ENCODE measurements around the gene IFNL1.

IFNL1 gene

DNA sequence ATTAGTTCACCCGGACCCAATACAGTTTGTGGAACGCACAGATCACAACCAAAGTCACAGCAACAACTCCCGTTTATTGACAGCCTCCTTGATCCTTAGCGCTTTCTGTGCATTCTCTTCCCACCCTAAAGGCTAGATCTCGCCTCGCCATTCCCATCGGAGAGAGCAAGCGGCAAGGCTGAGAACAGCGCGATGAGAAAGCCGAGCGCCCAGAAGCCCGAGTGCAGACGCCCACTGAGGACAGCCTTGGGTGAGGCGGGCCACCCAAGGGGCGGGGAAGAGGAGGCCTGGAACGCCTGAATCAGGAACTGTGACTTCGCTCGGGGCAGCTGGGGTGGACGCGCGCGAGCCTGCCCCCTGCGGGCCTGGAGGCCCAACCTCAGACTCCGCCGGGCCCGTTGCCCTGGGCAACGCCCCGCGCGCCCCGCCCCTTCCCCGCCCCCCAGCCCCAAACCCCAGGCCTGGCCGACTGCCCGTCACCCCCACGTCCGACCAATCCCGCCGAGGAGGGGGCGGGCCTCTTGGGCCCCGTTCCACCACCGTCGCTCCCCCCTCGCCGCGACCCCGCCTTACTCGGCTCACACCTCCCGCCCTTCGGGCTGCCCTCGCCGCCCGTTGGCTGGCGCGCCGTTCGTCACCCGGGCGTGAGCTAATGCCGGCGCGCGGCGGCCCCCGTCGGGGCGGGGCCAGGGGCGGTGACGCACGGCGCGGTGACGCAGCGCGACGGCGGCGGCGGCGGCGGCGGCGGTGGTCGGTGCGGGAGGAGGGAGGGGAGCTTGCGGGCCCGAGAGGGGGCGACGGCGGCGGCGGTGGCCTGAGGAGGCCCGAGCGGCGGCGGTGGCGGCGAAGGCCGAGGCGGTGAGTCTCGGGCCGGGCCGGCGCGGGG, 45.8 kb downstream of the IFNL1 start, which contains the start of gene SAMD4B:
SAMD4B (plus strand) TSS at position 703 of the 886 bp plus-strand sequence. CDS start 14,473 bp downstream, outside the sequence.
- Histone ChIP-seq H3K27ac (ENCODE audit: low read length) (peak within 1 kb of the TSS; percentile 48), H3K9me3 (replicated peaks; ENCODE audit: insufficient read depth, low read length) (no peaks in the 10 kb centered on the region), H3K36me3 (replicated peaks; ENCODE audit: insufficient read depth, low read length) (no peaks in the 10 kb centered on the region), H4K20me1 (ENCODE audit: insufficient read depth, low read length) (no peaks in the 10 kb centered on the region), H3K9me2 (replicated peaks; ENCODE audit: insufficient read depth, low read length) (no peaks in the 10 kb centered on the region), H3K4me3 (ENCODE audit: low read length) (peak within 1 kb of the TSS; percentile 90), H3K79me2 (ENCODE audit: low read length) (peaks cover 55% of the 10 kb centered on the region), H2AFZ (ENCODE audit: low read length) (peak within 1 kb of the TSS; percentile 92), H3K4me1 (ENCODE audit: low read length) (peaks cover 12% of the 10 kb centered on the region), H3K27me3 (replicated peaks; ENCODE audit: insufficient read depth, low read length) (no peaks in the 10 kb centered on the region), H3K9ac (ENCODE audit: low read length) (peak within 1 kb of the TSS; percentile 93), H3K4me2 (ENCODE audit: low read depth, low read length) (peak within 1 kb of the TSS; percentile 99), H3F3A (ENCODE audit: insufficient read depth, low read length) (no peaks in the 10 kb centered on the region)
- peak; percentile 98 for DNase-seq
- TF ChIP-seq EZH2 (optimal IDR thresholded peaks at IDR 0.05; ENCODE audit: low read depth, low read length) (no peak), CTCF (IDR thresholded peaks at IDR 0.05; ENCODE audit: low read length) (peak; percentile 52), EZH2phosphoT487 (IDR thresholded peaks at IDR 0.05; ENCODE audit: low read length) (no peak)

DNA sequence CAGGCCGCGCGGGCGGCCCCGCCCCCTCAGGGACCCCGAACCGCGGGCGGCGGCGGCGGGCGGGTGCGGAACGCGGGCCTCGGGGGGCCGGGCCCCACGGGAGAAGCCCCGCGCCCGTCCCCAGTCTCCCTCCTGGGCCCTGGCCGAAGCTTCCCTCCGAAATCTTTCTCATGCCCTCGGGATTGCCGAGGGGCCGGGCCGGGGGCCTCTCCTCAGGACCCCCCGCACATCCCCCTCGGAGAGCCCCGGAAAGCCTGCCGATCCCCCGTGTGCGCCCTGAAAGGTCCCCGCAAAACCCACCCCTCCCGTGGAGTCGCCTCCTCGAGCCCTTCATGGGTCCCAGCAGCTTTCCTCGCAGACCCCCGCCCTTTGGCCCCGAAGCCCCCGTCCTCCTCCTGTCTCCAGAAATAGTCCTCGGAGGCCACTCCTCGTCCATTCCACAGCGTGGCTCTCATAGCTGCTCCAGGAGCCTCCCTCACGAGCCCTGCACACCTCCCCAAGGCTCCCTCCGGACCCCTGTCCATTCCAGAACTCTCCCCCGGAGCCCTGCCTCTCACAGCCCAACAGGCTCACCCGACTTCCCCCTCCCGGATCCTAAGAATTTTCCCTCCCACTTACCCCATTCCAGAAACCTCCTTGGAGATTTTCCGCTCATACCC, 46.6 kb downstream of the IFNL1 start:
- no peaks in the 10 kb centered on the region for H4K20me1 ChIP-seq (ENCODE audit: insufficient read depth, low read length)
- no peak overlapping the region for H3K27ac ChIP-seq (ENCODE audit: low read length)

GRCh38 chr19:39345956-39346355, 49.7 kb downstream of the IFNL1 start:
- no peak for TF ChIP-seq EZH2 (optimal IDR thresholded peaks at IDR 0.05; ENCODE audit: low read depth, low read length)
- no peak for TF ChIP-seq EZH2phosphoT487 (IDR thresholded peaks at IDR 0.05; ENCODE audit: low read length)
- TF ChIP-seq CTCF (IDR thresholded peaks at IDR 0.05; ENCODE audit: low read length) = no peak; the same call in 1 of the 2 replicates
- Histone ChIP-seq H3K27me3 (replicated peaks; ENCODE audit: insufficient read depth, low read length) (no peaks in the 10 kb centered on the region), H3K79me2 (ENCODE audit: low read length) (peaks cover 78% of the 10 kb centered on the region), H2AFZ (ENCODE audit: low read length) (no peak overlapping the region), H3K9me2 (replicated peaks; ENCODE audit: insufficient read depth, low read length) (no peaks in the 10 kb centered on the region), H3K4me3 (ENCODE audit: low read length) (no peak overlapping the region), H3K36me3 (replicated peaks; ENCODE audit: insufficient read depth, low read length) (no peaks in the 10 kb centered on the region), H4K20me1 (ENCODE audit: insufficient read depth, low read length) (no peaks in the 10 kb centered on the region), H3K27ac (ENCODE audit: low read length) (no peak overlapping the region), H3K4me1 (ENCODE audit: low read length) (peaks cover 12% of the 10 kb centered on the region), H3K9me3 (replicated peaks; ENCODE audit: insufficient read depth, low read length) (no peaks in the 10 kb centered on the region), H3K9ac (ENCODE audit: low read length) (no peak overlapping the region), H3K4me2 (ENCODE audit: low read depth, low read length) (no peak overlapping the region), H3F3A (ENCODE audit: insufficient read depth, low read length) (no peaks in the 10 kb centered on the region; the same call in 1 of the 2 replicates)
- no peak for DNase-seq

More for the DNA sequence above, 46.6 kb downstream of the IFNL1 start:
- H2AFZ ChIP-seq (ENCODE audit: low read length) = 0 out of 2 replicates have a peak overlapping the region, but pooled peaks have one; percentile 36
- no peaks in the 10 kb centered on the region for H3K9me2 ChIP-seq (replicated peaks; ENCODE audit: insufficient read depth, low read length)
- peak overlapping the region; percentile 93 for H3K9ac ChIP-seq (ENCODE audit: low read length)
- peaks cover 12% of the 10 kb centered on the region for H3K4me1 ChIP-seq (ENCODE audit: low read length)
- no peak for TF ChIP-seq EZH2phosphoT487 (IDR thresholded peaks at IDR 0.05; ENCODE audit: low read length)
- no peak for TF ChIP-seq EZH2 (optimal IDR thresholded peaks at IDR 0.05; ENCODE audit: low read depth, low read length)
- TF ChIP-seq CTCF (IDR thresholded peaks at IDR 0.05; ENCODE audit: low read length) = no peak
- no peaks in the 10 kb centered on the region for H3K27me3 ChIP-seq (replicated peaks; ENCODE audit: insufficient read depth, low read length)
- H3K79me2 ChIP-seq (ENCODE audit: low read length) = peaks cover 63% of the 10 kb centered on the region
- H3K4me3 ChIP-seq (ENCODE audit: low read length) = peak overlapping the region; percentile 90
- DNase-seq = no peak
- no peaks in the 10 kb centered on the region for H3K36me3 ChIP-seq (replicated peaks; ENCODE audit: insufficient read depth, low read length)
- H3K4me2 ChIP-seq (ENCODE audit: low read depth, low read length) = peak overlapping the region; percentile 98
- H3K9me3 ChIP-seq (replicated peaks; ENCODE audit: insufficient read depth, low read length) = no peaks in the 10 kb centered on the region
- H3F3A ChIP-seq (ENCODE audit: insufficient read depth, low read length) = no peaks in the 10 kb centered on the region

Data from MM.1S (cell line).